NCI-H146 treated with DMSO at 0.1 percent for 48 hours (cell line): ENCODE measurements around the gene RAC3.

ENCODE experiments used
- DNase-seq: peaks from one replicate; lab custom pipeline; 2025; ENCODE audit not compliant: unreplicated experiment; lab: John Stamatoyannopoulos, UW

The RAC3 gene

DNA sequence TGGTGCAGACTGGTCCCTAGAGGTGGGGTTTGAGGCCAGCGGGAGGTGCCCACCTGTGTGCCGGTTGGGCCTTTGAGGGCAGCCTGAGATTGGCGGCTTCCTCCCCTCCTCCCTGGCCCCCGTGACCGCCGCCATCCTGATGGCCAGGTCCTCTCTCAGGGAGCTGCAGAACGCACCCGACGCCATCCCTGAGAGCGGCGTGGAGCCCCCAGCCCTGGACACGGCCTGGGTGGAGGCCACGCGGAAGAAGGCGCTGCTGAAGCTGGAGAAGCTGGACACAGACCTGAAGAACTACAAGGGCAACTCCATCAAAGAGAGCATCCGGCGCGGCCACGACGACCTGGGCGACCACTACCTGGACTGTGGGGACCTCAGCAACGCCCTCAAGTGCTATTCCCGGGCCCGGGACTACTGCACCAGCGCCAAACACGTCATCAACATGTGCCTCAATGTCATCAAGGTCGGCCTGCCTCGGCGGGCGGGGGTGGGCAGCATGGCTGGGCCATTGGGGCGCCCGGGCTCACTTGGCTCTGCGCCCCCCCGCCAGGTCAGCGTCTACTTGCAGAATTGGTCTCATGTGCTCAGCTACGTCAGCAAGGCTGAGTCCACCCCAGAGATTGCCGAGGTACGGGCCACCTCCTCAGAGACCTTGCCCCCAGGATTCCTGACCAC, 23.0 kb downstream of the RAC3 start:
- no peak for DNase-seq

DNA sequence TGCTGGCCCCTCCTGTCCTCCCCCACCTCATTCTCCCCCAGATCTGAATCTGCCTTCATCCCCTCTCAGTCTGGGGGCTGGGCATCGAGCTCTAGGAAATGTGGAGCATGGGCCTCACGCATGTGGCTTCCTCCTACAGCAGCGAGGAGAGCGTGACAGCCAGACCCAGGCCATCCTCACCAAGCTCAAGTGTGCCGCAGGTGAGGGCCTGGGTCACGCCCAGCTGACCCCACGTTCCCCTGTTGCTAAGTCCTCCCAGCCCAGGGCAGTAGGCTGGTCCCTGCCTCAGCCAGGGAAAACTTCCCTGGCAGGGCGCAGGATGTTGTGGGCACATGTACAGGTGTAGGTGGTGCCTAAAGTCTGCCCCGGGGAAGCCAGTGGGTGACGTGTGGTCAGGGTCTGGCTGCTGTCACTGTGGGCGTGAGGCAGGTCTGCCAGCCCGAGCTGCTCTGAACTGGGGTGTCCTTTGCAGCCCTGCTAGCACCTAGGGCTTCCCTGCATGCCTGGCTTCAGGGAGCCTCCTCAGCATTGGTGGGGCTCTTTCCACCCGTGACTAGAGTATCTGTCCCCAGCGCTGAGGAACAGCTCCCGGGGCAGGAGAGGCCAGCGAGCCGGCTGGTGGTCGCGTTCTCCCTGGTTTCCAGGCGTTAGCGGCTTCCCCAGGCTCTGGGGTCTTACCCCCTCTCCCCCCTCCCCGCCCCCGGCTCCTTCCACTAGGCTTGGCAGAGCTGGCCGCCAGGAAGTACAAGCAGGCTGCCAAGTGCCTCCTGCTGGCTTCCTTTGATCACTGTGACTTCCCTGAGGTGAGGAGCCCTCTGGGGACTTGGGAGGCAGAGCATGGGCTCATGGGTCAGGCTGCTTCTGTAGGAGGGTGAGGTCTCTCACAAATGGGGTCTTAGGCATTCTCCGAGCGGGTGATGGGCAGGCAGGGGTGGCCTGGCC, 23.8 kb downstream of the RAC3 start:
- DNase-seq = no peak

DNA sequence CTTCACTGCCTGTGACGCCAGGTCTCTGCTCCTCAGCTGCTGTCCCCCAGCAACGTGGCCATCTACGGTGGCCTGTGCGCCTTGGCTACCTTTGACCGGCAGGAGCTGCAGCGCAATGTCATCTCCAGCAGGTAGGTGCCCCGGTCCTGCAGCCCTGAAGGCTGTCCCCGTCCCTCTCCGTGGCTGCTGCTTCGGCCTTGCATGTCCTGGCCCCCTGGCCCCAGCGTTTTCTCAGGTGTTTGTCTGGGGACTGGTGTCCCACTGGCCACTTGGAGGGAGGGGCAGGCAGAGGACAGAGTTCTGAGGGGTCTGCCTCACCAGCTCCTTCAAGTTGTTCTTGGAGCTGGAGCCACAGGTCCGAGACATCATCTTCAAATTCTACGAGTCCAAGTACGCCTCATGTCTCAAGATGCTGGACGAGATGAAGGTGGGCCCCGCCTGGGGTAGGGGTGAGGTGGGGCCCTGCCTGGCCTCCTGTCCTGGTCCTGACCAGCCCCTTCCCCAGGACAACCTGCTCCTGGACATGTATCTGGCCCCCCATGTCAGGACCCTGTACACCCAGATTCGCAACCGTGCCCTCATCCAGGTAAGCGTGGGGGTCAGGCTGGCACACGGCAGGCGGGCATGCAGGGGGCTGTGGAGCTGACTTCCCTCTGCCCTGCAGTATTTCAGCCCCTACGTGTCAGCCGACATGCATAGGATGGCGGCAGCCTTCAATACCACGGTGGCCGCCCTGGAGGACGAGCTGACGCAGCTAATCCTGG, 24.7 kb downstream of the RAC3 start:
- DNase-seq = no peak

DNA sequence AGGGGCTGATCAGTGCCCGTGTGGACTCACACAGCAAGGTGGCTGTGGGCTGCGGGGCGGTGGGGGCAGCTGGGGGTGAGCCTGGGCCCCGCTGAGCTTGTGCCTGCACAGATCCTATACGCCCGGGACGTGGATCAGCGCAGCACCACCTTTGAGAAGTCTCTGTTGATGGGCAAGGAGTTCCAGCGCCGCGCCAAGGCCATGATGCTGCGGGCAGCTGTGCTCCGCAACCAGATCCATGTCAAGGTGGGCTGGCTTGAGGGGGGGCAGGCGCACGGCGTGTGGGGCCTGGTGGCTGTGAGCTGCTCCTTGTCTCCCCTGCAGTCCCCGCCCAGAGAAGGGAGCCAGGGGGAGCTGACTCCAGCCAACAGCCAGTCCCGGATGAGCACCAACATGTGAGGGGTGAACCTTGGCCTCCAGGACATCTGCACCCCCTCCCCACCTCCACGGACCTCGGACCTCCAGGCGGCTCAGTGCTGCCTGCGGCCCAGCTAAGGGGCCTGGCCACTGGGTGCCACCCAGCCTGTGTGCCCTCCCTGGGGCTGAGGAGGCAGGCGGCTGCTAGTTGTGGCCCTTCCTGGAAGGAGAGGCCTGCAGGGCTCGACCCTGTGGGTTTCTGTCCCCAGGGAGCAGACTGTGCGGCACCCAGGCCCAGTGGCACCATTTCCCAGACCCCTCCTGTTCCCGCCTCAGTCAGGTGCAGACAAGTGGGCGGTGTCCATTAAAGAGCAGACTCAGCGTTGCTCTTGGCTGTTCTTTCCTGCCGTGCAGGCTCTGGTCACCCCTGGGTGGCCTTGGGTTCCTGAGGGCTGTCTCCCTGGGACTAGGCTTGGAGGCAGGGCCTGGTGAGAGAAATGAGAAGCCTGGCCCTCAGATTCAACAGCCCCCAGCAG, 25.5 kb downstream of the RAC3 start:
- DNase-seq = no peak

DNA sequence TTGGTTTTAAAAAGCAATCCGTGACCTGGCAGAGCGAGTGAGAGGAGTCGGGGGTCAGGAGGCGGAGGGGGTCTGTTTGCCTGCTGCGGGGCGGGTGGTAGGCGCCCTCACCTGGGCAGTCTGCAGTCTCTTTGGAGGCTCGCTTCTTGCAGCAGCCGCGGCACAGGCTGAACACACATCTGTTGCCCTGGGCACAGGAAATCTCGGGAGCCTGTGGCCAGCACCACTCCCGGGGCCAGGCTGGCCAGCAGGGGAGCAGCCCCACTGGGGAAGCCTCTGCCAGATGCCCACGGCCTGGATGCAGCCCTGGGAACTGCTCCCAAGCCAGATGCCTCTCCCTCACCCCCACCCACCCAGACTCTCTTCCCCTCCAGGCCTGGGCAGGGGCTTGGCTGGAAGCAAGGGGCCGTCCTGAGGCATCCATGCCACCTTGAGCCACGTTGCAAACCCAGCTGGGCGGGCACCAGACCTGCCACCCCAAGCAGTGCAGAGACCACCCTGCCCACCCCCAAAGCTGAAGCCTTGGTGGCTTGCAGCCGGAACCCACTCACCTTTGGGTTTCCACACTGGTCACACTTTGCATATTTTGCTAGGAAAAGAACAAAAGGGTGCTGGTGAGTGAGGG, 26.9 kb downstream of the RAC3 start:
- DNase-seq = no peak

DNA sequence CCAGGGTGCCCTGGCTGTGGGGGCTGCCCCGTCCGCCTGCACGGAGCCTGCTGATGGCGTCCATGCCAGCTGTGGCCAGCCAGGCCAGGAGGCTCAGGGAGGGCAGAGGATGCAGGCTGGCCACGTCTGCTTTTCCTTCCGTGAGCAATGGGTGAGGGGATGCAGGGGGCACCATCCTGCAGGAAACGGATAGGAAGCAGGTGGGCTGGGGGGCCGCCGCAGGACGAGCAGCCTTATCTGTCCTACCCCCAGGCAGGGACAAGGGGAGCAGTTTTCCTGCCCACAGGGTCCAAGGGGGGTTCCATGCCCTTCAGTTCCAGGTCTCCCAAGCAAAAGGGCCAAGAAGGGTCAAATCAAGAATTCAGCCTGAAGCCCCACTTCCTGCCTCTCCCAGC, 27.4 kb downstream of the RAC3 start:
- no peak for DNase-seq

DNA sequence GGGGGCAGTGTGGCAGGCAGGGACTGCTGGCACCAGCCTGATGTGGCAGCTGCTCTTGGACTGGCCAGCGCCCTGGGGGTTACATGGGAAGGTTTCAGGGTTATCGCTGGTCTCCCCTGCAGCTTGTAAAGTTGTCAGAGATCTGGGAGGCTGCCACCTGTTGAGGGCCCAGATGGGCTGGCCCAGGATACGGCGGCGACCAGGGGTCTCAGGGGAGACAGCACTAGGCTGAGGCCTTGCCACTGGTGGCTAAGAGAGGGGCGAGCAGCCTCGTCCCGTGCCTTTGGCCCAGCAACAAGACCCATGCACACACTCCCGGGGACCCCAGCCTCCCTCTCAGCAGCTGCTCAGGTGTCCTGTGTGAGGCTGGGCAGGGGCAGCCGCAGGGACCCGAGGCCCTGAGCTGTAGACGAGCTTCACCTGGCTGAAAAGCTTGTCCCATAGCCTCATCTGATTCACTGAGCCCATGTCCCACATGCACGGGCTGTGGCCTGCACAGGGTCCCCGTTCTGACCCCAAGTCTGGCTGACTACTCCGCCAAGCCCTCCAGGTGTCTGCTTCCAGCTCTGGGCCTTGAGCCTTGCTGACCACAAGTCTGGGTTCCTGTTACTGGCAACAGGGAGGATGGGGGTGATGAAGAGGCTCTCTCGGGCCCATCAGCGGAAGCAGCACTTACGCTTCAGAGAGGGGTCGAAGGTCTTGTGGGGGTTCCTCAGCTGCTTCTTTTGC, 28.0 kb downstream of the RAC3 start:
- DNase-seq = no peak

DNA sequence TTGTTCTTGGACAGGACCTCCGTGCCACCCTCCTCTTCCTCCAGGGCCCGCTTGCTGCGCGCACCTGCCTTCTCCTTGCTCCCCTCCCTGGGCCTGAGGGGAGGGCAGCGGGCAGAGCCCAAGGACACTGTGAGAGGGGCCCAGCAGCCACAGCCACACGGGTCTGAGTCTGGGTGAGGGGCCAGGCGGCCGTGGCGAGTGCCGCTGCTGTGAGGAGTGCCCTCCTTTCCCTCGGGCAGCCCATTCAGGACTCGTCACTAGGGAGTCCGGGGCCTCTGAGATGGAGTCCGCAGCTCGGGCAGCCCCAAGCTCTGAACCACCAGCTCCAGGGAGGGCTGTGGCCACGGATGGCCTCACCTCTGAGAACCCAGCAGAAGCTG, 28.5 kb downstream of the RAC3 start:
- DNase-seq = no peak

DNA sequence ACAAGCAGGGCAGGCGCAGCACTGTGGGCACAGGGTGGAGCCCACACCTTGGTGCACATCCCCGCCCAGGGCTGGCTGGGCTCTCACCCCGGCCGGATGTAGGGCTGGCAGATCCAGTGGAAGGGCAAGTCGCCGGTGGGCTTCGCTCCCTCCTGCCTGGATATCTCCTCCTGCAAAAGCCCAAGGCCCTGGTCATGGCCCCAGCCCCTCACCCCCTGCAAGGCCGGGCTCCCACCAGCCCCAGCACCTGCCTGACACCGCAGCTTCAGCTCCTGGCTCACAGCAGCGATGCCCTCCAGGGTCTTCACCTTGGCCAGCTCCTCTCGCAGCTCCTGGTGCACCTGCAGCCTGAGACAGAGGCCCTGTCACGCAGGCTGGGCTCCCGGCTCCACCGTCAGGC, 29.1 kb downstream of the RAC3 start:
- DNase-seq = no peak

DNA sequence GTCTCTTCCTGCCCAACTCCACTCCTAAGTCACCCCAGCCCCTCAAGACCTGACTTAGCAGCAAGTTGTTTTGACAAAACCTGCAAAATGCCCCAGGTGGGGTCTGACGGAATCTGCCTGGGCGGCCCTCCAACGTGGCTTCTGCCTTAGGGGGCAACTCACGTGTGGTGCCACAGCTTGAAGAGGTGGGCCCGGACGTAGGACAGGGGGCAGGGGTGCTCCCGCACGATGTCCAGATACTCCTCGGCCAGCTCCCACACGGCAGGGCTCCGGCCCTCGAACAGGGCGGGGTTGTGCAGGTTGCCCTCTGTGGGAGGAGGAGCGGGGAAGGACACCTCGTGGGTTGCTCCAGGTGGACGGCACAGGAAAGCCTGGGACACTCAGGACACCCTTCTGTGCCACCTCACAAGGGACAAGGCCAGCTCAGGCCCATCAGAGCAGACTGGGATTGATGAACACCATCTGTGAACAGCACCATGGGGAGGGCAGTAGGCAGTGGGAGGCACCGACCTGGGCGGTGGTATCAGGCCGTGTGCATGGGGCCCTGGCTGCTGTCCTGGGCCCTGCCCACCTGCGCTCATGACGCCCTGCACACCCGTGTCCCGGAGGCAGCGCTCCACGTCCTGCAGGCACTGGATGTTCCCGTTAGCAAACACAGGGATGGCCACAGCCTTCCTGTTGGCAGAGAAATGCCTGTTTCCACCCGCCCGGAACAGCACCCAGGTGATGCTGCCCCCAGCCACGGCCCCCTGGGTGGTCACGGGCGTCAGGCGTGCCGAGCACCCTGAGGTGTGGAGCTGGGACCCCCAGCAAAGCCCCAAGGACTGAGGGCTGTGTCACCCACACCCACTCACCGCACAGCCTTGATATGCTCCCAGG, 29.8 kb downstream of the RAC3 start:
- DNase-seq = no peak

DNA sequence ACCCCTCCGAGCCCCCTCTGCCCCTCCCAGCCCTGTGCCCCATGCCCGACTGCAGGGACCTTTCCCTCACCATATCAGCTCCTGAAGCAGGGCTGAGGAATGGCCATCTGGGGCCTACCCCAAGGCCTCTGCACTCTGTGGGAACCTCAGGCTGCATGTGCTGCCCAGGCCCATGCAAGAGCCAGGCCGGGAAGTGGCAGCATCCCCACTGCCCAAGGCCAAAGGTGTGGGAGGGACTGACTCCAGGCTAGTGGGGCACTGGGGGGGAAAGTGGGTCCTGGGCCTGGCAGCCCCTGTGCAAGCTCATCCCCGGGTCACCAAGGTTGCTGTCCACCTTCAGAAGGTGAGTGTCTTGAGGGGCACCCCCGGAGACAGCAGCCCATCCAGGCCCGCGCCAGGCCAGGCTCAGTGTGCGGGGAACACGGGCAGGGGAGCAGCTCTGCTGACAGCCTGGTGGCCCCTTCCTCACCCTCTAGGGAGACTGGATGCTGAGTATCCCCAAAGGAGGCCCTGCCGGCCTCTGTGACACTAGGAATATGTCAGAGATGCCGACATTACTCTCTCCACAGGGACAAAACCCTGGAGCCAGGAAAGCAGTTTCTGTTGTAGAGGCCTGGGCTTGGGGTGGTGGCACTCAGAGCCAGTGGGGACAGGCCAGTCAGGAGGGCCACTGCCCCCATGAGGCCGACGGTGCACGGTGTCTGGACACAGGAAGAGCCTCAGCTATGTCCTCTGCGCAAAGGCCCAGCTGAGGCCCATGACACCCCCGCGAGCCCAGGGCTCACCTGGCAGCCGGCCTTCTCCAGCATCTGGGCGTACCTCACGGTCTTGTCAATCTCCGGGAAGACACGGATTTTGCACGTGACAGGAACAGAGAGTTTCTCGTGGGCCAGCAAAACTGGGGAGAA, 30.9 kb downstream of the RAC3 start:
- no peak for DNase-seq

DNA sequence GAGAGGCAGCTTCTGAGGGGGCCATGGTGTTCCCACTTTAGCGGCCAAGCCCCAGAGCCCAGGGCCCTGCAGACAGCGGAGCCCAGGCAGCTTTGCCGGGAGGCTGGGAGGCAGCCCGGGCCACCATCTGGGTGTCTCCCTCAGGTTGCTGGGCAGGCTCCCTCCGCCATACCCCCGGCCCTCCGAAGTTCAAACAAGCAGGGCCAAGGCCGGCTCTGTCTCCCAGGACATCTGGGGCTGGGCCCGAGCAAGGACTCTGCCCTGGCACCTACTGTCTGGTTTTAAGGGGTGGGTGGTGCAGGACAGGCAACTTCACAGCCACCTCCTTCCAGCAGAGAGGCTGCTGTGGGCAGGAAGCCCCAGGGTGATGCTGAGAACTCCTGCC, 31.5 kb downstream of the RAC3 start:
- no peak for DNase-seq

DNA sequence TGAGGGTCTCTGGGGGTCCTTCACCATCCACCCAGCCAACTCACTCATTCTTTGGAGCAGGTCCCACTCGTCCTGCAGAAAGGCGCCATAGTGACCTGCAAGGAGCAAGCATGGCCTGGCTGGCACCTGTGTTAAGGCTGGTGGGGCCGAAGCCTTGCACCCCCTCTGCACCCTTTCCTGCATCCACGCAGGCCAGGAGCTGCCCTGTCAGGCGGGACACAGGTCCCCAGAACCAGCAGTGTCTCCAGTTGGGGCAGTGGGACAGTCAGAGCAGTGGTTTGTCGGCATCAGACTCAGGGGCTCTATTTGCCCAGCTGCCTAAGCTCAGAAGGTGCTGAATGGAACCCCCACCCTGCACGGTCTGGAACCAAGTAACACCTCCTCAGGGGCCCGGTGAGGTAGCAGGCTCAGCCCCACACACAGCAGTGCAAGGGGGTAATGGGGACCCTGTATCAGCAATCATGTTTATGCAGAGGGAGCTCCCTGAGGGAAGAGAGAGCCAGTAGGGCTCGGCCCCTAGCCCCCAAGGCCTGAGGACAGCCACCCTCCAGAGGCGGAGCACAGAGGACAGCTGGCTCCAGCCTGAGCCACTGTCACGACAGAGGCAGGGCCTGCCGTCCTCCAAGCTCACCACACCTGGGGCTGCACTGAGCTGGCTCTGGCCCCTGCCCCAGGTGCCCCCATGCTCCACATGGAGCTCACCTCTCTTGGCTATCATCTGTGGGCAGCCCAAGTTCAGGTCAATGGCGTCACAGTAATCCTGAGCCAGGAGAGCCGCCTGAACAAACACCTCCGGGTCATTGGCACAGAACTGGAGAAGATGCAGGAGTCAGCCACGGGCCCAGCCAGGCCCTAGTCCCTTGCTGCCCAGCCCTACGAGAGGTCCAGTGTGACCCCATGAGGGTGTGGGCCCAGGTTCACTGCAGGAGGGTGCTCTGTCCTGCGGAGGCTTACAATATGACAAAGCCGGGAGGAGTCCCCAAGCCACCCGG, 32.2 kb downstream of the RAC3 start:
- no peak for DNase-seq

DNA sequence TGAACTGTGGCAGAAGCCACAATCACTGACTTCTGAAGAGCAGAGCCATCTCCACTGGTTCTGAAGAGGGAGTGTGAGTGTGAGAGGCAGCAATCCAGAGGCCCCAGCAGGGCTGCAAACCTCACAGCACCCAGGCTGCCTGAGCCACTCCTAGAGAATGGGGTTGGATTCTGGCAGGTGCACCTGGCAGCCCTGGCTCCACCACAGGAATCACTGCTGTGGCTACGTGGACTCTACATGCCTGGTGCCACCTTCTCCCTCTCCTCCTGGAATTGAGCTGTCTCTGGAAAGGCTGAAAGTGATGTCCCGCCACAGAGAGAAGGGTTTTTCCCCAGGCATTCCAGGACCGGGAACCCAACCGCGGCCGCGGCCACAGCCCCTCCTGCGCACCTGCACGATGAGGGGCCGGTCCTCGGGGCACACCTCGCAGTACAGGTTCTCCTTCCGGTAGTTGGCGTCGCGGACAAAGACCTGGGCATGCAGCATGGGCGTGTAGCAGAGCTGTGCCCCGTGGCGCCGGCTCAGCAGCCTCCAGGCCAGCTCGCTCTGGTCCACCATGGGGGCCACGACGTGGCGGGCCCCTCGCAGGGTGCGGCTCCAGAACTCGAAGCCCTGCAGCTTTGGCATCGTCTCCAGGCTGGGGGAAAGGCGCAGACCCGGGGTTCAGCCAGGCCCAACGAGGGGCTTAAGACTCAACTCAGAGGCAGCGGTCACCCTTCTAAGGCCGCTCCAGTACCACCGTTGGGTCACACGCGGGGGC, 33.1 kb downstream of the RAC3 start:
- peak; percentile 21 for DNase-seq

DNA sequence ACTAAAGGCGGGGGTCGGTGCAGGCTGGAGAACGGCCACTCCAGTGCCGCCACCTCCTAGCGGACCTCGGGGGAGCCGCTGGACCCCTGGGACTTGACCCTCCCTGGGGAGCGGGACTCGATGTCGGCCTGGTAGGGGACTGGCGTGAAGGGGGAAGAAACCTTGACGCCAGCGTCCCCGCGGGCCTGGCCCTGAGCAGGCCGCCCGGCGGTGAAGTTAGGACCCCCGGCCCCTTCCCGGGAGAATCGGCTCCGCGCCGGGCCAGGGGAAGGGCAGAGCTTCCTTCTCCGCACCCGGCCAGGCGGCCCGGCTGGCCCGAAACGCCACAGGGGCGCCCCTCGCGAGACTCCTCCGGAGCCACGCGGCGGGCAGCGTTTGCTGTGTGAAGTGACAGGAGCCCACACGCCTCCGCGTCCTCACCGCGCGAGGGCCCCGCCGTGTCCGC, 33.7 kb downstream of the RAC3 start:
- no peak for DNase-seq
